IMR-90 (cell line): ENCODE measurements around the gene METTL1. TPM values are rescaled to one million over a fixed set of nuclear protein-coding genes. Genes with fewer than 3 reads are reported as not detected.
"Not testable (repeated sequence)": the region's sequence is repeated elsewhere in the genome, so short reads cannot be mapped to it uniquely, and the experiment has no call there.

Experiments used
- ATAC-seq: fragments of 200-7000 bp; cut with Tn5 transposase; 2 replicates; pipeline ENCODE4 v1.9.1; 2020; ENCODE audit warnings: low read depth, mild to moderate bottlenecking, moderate library complexity
- BruUV-seq: library from RNA; stranded (reverse); fragments of 400-500 nt; replicated peaks from 2 replicates; lab custom pipeline; 2021; lab: Mats Ljungman, UMichigan
- CTCF ChIA-PET: fragments of 300-600 bp; formaldehyde crosslinking; extraction: SDS; loops from one replicate; lab custom pipeline; 2021; ENCODE audit warnings: antibody characterized with exemption; lab: Yijun Ruan, JAX
- POLR2A ChIA-PET: fragments of 300-600 bp; sonication (Branson Sonifier 250); formaldehyde crosslinking; loops from one replicate; lab custom pipeline; 2022; ENCODE audit warnings: antibody characterized with exemption; ENCODE audit not compliant: unreplicated experiment; lab: Charles Lee
- DNase-seq: peaks from one replicate; pipeline ENCODE4 v3.0.0; 2013
- H2AFZ ChIP-seq: replicated peaks from 2 replicates; pipeline ENCODE3; 2013; ENCODE audit warnings: low read length, mild to moderate bottlenecking; ENCODE audit not compliant: poor library complexity
- H2AK5ac ChIP-seq: 2 replicates; pipeline ENCODE4 v1.6.1; 2013; ENCODE audit warnings: low read depth, low read length, inconsistent platforms
- H2AK9ac ChIP-seq: replicated peaks from 2 replicates; pipeline ENCODE3; 2013; ENCODE audit warnings: mild to moderate bottlenecking, low read depth, low read length, moderate library complexity; ENCODE audit not compliant: poor library complexity
- H2BK120ac ChIP-seq: 2 replicates; pipeline ENCODE4 v1.6.1; 2013; ENCODE audit warnings: low read depth, low read length, inconsistent platforms
- H2BK15ac ChIP-seq: 3 replicates; pipeline ENCODE4 v1.6.1; 2013; ENCODE audit warnings: low read depth, low read length, inconsistent platforms
- H2BK20ac ChIP-seq: 2 replicates; pipeline ENCODE4 v1.6.1; 2013; ENCODE audit warnings: low read depth, mild to moderate bottlenecking, inconsistent platforms, low read length, moderate library complexity
- H2BK5ac ChIP-seq: 2 replicates; pipeline ENCODE4 v1.6.1; 2013; ENCODE audit warnings: mild to moderate bottlenecking, low read depth, low read length, inconsistent platforms; ENCODE audit not compliant: poor library complexity, severe bottlenecking
- H3K14ac ChIP-seq: replicated peaks from 2 replicates; pipeline ENCODE4 v1.6.1; 2013; ENCODE audit warnings: low read depth, low read length, inconsistent platforms
- H3K18ac ChIP-seq: 2 replicates; pipeline ENCODE4 v1.6.1; 2013; ENCODE audit warnings: low read depth, low read length, control low read depth
- H3K23ac ChIP-seq: 2 replicates; pipeline ENCODE4 v1.6.1; 2013; ENCODE audit warnings: low read depth, low read length, inconsistent platforms
- H3K27ac ChIP-seq: 2 replicates; pipeline ENCODE4 v1.5.1; 2013; ENCODE audit warnings: mild to moderate bottlenecking, control low read depth, low read length; ENCODE audit not compliant: insufficient read depth
- H3K27me3 ChIP-seq: 2 replicates; pipeline ENCODE4 v1.6.1; 2013; ENCODE audit warnings: low read length; ENCODE audit not compliant: control insufficient read depth, insufficient read depth
- H3K36me3 ChIP-seq: 2 replicates; pipeline ENCODE4 v1.6.1; 2013; ENCODE audit warnings: low read length, mixed read lengths; ENCODE audit not compliant: control insufficient read depth, insufficient read depth
- H3K4ac ChIP-seq: 2 replicates; pipeline ENCODE4 v1.6.1; 2013; ENCODE audit warnings: low read depth, low read length, inconsistent platforms
- H3K4me1 ChIP-seq: 2 replicates; pipeline ENCODE4 v1.6.1; 2013; ENCODE audit warnings: low read length, mixed read lengths; ENCODE audit not compliant: control insufficient read depth, insufficient read depth
- H3K4me2 ChIP-seq: 2 replicates; pipeline ENCODE4 v1.6.1; 2013; ENCODE audit warnings: low read depth, mild to moderate bottlenecking, control low read depth, low read length, moderate library complexity
- H3K4me3 ChIP-seq: 2 replicates; pipeline ENCODE4 v1.5.1; 2013; ENCODE audit warnings: low read depth, mild to moderate bottlenecking, control low read depth, low read length, moderate library complexity; ENCODE audit not compliant: insufficient read depth
- H3K56ac ChIP-seq: 2 replicates; pipeline ENCODE4 v1.6.1; 2013; ENCODE audit warnings: low read length, inconsistent platforms; ENCODE audit not compliant: insufficient read depth; ENCODE audit errors: extremely low read depth
- H3K79me1 ChIP-seq, 2 experiments: 2 replicates each; pipeline ENCODE4 v1.6.1; 2013; ENCODE audit warnings: low read length in 2 of 2, inconsistent platforms in 1 of 2, low read depth in 1 of 2
- H3K9ac ChIP-seq: 2 replicates; pipeline ENCODE4 v1.6.1; 2013; ENCODE audit warnings: low read depth, low read length, control low read depth
- H3K9me1 ChIP-seq: 2 replicates; pipeline ENCODE4 v1.6.1; 2013; ENCODE audit warnings: low read length, inconsistent platforms; ENCODE audit not compliant: insufficient read depth
- H3K9me3 ChIP-seq: 2 replicates; pipeline ENCODE4 v1.6.1; 2013; ENCODE audit warnings: low read length; ENCODE audit not compliant: control insufficient read depth, insufficient read depth
- H4K20me1 ChIP-seq: 2 replicates; pipeline ENCODE4 v1.6.1; 2013; ENCODE audit warnings: low read length, inconsistent platforms; ENCODE audit not compliant: insufficient read depth
- H4K5ac ChIP-seq: 2 replicates; pipeline ENCODE4 v1.6.1; 2013; ENCODE audit warnings: mild to moderate bottlenecking, low read depth, low read length, control low read depth
- H4K8ac ChIP-seq, 2 experiments: 2 replicates each; pipeline ENCODE4 v1.6.1; 2013; ENCODE audit warnings: low read depth in 2 of 2, low read length in 2 of 2, control low read depth in 1 of 2, inconsistent platforms in 1 of 2
- H4K91ac ChIP-seq: 2 replicates; pipeline ENCODE4 v1.6.1; 2013; ENCODE audit warnings: low read depth, low read length, inconsistent platforms; ENCODE audit not compliant: insufficient read depth
- WGBS, 2 experiments: methylation state at CpG; one replicate each; pipeline versions ENCODE4 v1.1.5 to v1.1.7; 2013; ENCODE audit warnings: missing lambda C conversion rate in 2 of 2; ENCODE audit not compliant: insufficient read length in 1 of 2; ENCODE audit errors: extremely low coverage in 2 of 2; 5-methylcytosine and 5-hydroxymethylcytosine counted together
- dilution Hi-C: fragments of 300-500 bp; cut with HindIII; formaldehyde crosslinking; loops from one replicate; pipeline ENCODE4 v1.14.3; 2018; ENCODE audit warnings: low sequenced_read_pairs; ENCODE audit not compliant: unreplicated experiment
- in situ Hi-C: fragments of 300-500 bp; cut with MboI; formaldehyde crosslinking; loops from 3 replicates; pipeline ENCODE4 v1.14.3; 2019; ENCODE audit warnings: low sequenced_read_pairs, inconsistent platforms, mixed read lengths
- intact Hi-C: fragments of 100-400 bp; cut with micrococcal nuclease; formaldehyde crosslinking; loops from 2 replicates; pipeline ENCODE4 v1.10.0; 2022
- polyA plus RNA-seq, 3 experiments: library from polyadenylated mRNA; depleted of rRNA; stranded (reverse); fragments of >200 nt; gene quantifications; 2 replicates each; pipeline ENCODE4 v1.2.3, GENCODE V29; 2012; ENCODE audit warnings: low replicate concordance in 1 of 3
- total RNA-seq: library from RNA; depleted of rRNA; stranded (reverse); fragments of >200 nt; gene quantifications from 2 replicates; pipeline ENCODE4 v1.2.3, GENCODE V29; 2012

METTL1 gene
- total and polyA plus RNA-seq, 2 of the 4 experiments (the other 2 are of a cell fraction): 12.4 to 27.5 TPM

DNA sequence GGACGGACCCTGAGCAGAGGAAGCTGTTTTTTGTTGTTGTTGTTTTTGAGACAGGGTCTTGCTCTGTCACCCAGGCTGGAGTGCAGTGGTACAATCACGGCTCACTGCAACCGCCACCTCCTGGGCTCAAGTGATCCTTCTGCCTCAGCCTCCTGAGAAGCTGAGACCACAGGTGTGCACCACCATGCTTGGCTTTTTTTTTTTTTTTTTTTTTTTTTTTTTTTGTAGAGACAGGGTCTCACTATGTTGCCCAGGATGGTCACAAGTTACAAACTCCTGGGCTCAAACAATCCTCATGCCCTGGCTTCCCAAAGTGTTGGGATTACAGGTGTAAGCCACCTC is 46.1 kb upstream of the METTL1 start:
- H3K23ac ChIP-seq, H2BK120ac ChIP-seq, H3K4me2 ChIP-seq, H4K5ac ChIP-seq, H3K9ac ChIP-seq, H4K91ac ChIP-seq, in situ Hi-C loops, H2BK15ac ChIP-seq, H4K8ac ChIP-seq, H2BK5ac ChIP-seq, H2AK9ac ChIP-seq, POLR2A ChIA-PET, H3K27ac ChIP-seq, H2AFZ ChIP-seq, H3K4ac ChIP-seq, ATAC-seq, H3K9me3 ChIP-seq, H3K27me3 ChIP-seq, H3K56ac ChIP-seq, H3K4me3 ChIP-seq, H2BK20ac ChIP-seq, dilution Hi-C loops, H3K4me1 ChIP-seq, H3K18ac ChIP-seq, H2AK5ac ChIP-seq, BruUV-seq, H3K14ac ChIP-seq, intact Hi-C loops, DNase-seq: not testable (repeated sequence)
- peaks cover 6 to 25% of the 10 kb centered on the region in 2 experiments; a peak in 3 of 4 replicates for H3K79me1 ChIP-seq
- WGBS, 2 experiments: 100% methylated on average over 1 of the region's 3 CpGs; no CpG with 5 or more reads in 1 of the 2 experiments
- peaks cover 12% of the 10 kb centered on the region for H4K20me1 ChIP-seq
- CTCF ChIA-PET: interaction anchor here (1.6 kb wide), 1 partner anchor 15 kb away, joined by 5 read pairs; no protein-coding TSS in a partner anchor
- H3K36me3 ChIP-seq: peaks cover 48% of the 10 kb centered on the region
- H3K9me1 ChIP-seq: peaks cover 12% of the 10 kb centered on the region
